KOPT-K1 (cell line): Measurements from ENCODE around the gene CCL15.
"Not testable (repeated sequence)": the region's sequence is repeated elsewhere in the genome, so short reads cannot be mapped to it uniquely, and the experiment has no call there.

Source experiments
- H3K27ac ChIP-seq: fragments of 200-600 bp; sonication (generic); 2 replicates; pipeline ENCODE4 v1.5.1; 2016; ENCODE audit warnings: antibody characterized with exemption, mild to moderate bottlenecking, low read depth, low read length; ENCODE audit not compliant: poor library complexity, severe bottlenecking
- H3K36me3 ChIP-seq: fragments of 200-600 bp; sonication (generic); 2 replicates; pipeline ENCODE4 v1.5.1; 2017; ENCODE audit warnings: antibody characterized with exemption, mild to moderate bottlenecking, low read length, moderate library complexity; ENCODE audit not compliant: insufficient read depth
- H3K9me3 ChIP-seq: fragments of 200-600 bp; sonication (generic); 2 replicates; pipeline ENCODE4 v1.5.1; 2017; ENCODE audit warnings: antibody characterized with exemption, low read length, mild to moderate bottlenecking; ENCODE audit not compliant: insufficient read depth, poor library complexity, severe bottlenecking

Gene CCL15

DNA sequence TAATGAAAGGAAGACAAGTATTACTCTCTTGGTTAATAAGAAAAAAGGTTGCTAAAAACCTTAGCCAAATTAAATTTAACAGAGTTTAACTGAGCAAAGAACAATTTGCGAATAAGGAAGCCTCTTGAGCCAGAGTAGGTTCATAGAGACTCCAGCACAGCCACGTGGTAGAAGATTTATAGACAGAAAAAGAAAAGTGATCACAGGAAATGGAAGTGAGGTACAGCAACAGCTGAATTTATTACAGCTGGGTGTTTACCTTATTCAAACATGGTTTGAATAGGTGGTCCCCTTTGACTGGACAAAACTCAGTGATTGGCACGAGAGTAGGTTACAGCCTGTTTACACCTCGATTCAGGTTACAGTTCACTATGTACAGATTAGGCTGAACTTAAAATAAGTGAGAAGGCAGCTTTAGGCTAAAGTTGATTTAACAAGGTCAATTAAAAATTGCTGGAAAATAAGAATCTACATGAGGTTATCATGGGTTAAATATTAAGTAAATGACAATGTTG lies 3.3 kb upstream of the CCL15 start:
- peaks cover 15% of the 10 kb centered on the region for H3K9me3 ChIP-seq
- no peaks in the 10 kb centered on the region for H3K36me3 ChIP-seq
- H3K27ac ChIP-seq = no peak overlapping the region

DNA sequence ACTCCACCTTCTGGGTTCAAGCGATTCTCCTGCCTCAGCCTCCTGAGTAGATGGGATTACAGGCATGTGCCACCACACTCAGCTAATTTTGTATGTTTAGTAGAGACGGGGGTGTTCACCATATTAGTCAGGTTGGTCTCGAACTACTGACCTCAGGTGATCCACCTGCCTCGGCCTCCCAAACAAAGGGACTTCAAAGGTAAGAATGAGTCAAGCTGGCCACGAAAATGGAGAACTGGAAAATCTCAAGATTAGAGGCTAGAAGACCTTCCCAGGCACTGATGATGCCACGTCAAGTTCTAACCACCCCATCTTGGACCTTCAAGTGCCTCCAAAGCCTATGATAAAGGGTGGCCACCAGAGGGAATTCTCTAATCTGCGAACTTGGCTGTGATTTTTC lies 1.3 kb upstream of the CCL15 start:
- H3K36me3 ChIP-seq = no peaks in the 10 kb centered on the region
- H3K9me3 ChIP-seq = no peaks in the 10 kb centered on the region
- no peak overlapping the region for H3K27ac ChIP-seq

DNA sequence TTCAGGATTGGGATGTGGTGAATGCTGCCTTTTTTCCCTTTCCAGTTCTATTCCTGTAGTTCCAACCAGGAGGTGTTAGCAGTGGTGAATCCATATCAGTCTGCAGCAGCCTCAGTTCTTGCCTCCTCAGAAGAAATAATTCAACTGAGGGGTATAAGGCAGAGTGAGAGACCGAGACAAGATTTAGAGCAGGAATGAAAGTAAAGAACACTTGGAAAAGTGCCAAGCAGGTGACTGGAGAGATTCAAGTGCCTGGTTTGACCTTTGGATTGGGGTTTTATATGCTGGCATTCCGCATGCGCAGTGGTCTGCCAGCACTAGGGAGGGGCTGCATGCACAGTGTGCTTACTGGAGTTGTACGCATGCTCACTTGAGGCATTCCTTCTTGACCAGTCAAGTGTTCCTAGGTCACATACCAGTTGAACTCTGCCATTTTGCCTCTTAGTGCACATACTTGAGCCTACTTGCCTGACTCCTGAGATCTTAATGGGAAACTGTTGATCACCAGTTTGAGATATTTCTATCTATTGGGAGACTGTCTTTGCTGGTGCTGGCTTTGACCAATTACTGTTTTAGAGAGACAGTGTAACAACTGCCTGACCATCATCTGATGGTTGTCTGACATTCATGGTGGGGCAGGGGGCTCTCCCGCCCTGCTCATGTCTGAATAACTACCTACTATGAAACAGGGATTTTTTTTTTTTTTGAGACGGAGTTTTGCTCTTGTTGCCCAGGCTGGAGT lies 680 bp upstream of the CCL15 start:
- Histone ChIP-seq H3K27ac (no peak overlapping the region), H3K36me3 (no peaks in the 10 kb centered on the region), H3K9me3 (no peaks in the 10 kb centered on the region)

DNA sequence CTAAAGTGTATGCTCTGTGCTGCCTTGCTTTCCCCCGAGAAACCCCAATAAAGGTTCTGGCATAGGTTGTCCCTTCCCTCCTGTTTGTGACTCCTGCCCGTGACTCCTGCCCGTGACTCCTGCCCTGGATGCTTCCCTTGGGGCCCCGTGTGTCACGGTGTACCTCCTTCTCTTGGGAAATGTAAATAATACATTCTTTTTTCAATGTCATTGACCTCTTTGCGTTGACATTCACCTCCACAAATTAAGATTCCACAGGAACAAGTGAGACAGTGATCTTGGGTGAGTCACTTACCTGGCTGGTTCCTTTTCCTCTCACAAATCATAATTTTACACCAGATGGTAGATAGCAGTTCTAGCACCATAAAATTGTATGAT lies 632 bp downstream of the CCL15 start:
- Histone ChIP-seq H3K27ac (no peak overlapping the region), H3K9me3 (no peaks in the 10 kb centered on the region), H3K36me3 (no peaks in the 10 kb centered on the region)

DNA sequence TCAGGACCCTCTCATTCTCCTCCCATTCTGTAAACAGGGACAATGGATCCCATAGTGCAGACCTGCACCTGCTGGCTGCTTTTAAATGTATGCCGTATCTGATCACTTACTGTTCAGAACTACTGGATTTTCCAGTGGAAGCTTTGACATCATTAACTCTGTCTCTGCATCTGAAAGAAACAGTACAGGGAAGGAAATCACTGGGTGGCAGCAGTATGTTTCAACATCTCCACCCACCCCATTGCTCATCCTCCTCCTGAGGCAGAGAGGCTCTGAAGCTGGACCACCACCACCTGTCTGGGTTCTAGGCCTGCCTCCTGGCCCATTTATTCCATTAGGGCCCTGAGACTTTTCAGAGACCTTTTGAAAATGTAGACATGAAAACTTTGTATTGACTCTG lies 2.6 kb downstream of the CCL15 start:
- H3K27ac ChIP-seq = no peak overlapping the region
- peaks cover 6% of the 10 kb centered on the region for H3K9me3 ChIP-seq
- no peaks in the 10 kb centered on the region for H3K36me3 ChIP-seq

DNA sequence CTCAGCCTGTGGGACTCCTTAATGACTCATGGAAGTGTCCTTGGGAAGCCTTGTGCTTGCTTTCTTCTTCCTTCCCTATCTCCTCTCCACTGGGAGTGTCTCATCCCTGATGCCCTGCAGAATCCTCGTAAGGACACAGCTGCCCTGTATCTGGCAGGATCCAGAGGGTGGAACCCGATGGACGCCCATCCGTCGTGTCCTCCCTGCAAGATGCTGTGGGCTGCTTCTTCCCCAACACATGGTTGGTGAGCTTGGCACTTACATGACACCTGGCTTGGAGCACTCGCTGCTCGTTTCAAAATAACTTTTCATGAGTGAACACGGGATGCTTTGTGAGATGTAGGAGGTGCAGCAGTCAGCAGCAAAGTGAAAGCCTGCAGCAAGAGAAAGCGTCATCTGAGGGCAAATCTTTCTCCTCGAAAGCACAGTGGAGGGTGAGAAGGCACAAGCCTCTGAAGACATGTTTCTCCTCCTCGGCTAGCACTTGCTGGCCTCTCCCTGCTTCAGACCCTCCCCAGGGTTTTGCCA lies 3.3 kb downstream of the CCL15 start:
- no peak overlapping the region for H3K27ac ChIP-seq
- peaks cover 6% of the 10 kb centered on the region for H3K9me3 ChIP-seq
- H3K36me3 ChIP-seq = no peaks in the 10 kb centered on the region

DNA sequence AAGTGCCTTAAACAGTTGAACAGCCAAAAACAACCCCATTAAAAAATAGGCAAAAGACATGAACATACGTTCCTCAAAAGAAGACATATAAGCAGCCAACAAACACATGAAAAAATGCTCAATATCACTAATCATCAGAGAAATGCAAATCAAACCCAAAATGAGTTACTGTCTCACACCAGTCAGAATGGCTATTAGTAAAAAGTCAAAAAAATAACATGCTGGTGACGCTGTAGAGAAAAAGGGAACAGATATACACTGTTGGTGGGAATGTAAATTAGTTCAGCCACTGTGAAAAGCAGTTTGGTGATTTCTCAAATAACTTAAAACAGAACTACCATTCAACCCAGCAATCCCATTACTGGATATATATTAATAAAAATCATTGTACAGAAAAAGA lies 6.0 kb downstream of the CCL15 start:
- not testable (repeated sequence) for H3K36me3 ChIP-seq, H3K27ac ChIP-seq
- H3K9me3 ChIP-seq = peaks cover 10% of the 10 kb centered on the region

DNA sequence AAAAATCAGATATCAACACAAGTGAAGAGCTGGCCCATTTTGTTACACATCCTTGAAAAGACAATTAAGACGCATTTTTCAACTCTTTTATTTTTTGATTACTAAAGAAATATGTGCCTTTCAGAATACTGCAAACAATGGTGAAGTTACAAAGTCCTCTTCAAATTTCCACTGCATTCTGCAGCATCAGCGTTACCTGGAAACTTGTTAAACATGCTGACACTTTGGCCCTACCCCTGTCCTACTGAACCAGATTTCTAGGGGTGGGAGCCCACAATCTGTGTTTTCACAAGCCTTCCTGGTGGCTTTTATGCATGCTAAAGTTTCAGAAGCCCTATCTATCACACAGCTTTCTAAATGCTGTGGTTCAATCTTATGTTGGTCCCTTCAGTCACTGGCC lies 10.3 kb downstream of the CCL15 start:
- peaks cover 28% of the 10 kb centered on the region for H3K9me3 ChIP-seq
- H3K27ac ChIP-seq = no peak overlapping the region
- H3K36me3 ChIP-seq = no peaks in the 10 kb centered on the region

DNA sequence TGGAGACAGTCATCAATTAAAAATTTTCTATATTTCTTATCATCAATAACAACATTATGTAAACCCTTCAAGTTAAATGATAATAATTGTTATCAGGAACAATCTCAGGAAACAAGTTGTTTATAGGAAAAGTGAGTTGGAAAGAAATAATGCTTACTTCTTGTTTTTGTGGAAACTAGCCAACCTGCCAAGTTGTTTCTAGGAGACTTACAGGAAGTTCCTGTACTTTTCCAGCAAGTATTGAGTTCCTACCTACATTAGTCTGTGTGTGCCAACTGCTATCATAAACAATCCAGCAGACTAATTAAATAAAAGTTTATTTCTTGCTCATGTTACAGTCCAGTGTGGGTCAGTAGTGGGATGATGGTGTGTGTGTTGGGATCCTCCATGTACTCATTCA lies 13.2 kb downstream of the CCL15 start:
- H3K27ac ChIP-seq = no peak overlapping the region
- H3K9me3 ChIP-seq = peaks cover 22% of the 10 kb centered on the region
- no peaks in the 10 kb centered on the region for H3K36me3 ChIP-seq

DNA sequence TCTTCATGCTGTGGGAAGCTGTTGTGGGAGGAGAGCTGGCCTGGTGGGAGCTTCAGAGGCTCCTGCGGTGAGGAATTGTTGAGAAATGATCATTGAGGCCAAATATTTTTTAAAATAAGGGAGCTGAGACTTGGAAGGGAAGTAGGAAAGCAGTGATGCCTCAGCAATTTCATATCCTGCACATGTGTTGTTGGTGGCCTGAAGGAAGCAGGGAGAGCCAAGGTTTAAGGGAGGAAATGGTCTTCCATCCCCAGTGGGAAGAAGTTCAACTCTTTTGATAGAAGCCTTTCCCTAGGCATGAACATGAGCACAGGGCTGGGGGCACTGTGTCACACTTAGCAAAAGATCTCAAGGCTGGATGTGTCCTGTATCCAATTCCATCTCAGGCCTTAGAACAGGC lies 14.7 kb downstream of the CCL15 start, which contains the start of gene CCL14:
Gene CCL14 (minus strand): TSS at position 87 of the 400 bp plus-strand sequence. CDS start 80 bp downstream, at position 7.
- Histone ChIP-seq H3K27ac (no peak within 1 kb of the TSS), H3K9me3 (peaks cover 18% of the 10 kb centered on the region), H3K36me3 (no peaks in the 10 kb centered on the region)

DNA sequence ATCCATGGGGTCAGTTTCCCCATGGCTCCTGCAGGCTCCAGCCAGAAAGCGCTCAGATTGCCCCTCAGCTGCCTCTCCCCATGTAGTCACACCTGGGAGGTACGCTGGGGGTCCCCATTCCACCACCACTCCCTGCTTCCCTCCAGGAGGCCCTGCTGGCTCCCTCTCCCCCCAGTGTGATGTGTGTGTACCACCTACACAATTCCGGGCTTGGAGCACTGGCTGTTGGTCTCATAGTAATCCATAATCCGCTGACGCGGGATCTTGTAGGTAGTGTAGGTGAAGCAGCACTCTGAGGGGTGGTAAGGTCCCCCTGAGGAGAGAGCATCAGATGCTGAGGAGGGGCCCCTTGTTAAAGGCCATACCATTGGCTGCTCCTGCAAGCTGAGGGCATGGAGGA lies 17.2 kb downstream of the CCL15 start:
- H3K36me3 ChIP-seq = no peaks in the 10 kb centered on the region
- no peak overlapping the region for H3K27ac ChIP-seq
- H3K9me3 ChIP-seq = peaks cover 15% of the 10 kb centered on the region

DNA sequence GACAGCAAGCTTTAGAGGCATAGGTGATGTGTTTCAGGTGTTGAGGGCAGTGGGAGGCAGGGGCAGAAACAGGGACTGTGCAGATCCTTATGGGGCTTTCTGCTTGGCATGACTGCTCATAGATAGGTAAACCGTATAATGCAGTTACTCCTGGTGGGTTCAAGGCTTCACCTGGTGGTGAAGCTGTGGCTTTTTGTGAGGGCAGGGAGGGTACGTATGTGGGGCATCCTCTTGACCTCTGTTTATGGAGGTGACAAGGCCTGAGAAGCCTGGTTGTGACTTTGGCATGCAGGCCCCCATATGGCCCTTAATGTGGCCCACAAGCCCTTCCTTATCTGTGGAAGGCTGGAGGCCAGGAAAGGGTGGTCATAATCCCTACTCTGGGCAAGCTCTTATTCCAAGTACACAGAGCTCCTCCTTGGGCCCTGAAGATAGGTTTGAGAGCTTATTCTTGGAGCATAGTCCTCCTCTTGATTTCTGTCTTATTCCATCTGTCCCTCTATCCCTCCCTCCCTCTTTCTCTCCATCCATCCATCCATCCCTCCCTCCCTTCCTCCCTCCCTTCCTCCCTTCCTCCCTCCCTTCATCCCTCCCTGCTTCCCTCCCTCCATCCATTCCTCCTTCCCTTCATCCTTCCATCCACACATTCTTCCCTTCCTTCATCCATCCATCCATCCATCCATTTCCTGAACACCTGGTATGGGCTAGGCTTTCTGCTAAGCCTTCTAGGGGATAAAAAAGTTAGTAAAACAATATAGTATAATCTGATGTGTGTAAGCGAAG lies 18.8 kb downstream of the CCL15 start:
- no peaks in the 10 kb centered on the region for H3K36me3 ChIP-seq
- peaks cover 3% of the 10 kb centered on the region for H3K9me3 ChIP-seq
- no peak overlapping the region for H3K27ac ChIP-seq

DNA sequence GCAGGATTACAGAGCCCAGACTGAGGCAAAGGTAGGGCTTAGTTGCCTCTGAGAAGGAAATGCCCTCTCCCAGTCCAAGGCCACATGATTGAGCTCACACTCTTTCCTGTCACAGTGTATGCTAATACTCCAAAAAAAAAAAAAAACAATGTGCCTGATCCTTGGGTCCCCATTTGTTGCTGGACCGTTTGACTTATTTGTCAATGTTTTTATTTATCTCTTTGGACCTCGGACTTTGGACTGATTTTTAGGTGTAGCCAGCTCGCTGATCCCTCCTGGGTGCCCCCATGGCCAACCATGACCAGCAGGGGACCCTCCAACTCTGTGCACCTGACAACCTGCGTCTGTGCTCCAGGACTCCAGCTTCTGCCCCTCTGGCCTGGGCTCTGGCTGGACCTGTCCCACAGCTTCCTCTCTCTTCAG lies 19.4 kb downstream of the CCL15 start:
- H3K27ac ChIP-seq = no peak overlapping the region
- H3K36me3 ChIP-seq = no peaks in the 10 kb centered on the region
- no peaks in the 10 kb centered on the region for H3K9me3 ChIP-seq

DNA sequence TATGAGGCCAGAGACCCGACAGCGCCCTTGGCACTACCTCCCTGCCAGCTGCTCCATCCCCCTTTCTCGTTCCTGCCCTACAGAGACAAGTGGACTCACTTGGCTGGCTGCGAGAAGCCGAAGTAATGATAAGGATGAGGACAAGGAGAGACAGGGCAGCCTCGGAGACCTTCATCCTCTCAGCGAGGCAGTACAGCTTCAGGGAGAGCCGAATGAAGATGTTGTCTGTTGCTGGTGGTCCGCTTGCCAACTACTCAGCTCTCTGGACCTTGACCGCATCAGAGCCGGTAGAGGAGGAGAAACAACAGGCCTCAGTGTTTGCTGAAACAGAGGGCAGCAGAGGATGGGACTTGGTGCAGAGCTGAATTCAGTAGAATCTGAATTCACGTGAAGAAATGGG lies 20.1 kb downstream of the CCL15 start, which contains the start of gene CCL16:
Gene CCL16 (minus strand): TSS at position 252 of the 400 bp plus-strand sequence. CDS start 77 bp downstream, at position 175.
- Histone ChIP-seq H3K9me3 (no peaks in the 10 kb centered on the region), H3K36me3 (no peaks in the 10 kb centered on the region), H3K27ac (no peak within 1 kb of the TSS)

DNA sequence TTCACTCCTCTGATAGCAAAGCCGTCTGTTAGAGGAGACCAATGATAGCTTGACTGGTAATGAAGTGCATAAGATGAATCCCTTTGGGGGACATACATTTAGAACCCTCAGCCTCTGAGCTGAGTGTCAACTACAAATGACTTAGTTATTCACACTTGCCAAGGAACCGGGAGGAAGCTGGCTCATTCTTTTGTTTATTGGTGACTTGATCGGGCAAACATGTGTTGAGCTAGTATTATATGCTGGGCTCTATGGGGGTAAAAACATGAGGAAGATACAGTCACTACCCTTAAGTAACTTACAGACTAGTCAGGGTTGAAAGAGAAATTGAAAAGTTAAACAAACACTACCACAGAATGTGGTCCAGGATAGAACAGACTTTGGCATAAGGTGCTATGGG lies 23.0 kb downstream of the CCL15 start:
- H3K27ac ChIP-seq = no peak overlapping the region
- H3K36me3 ChIP-seq = no peaks in the 10 kb centered on the region
- H3K9me3 ChIP-seq = no peaks in the 10 kb centered on the region
